Measurements from ENCODE around the gene FOCAD.
A peak's percentile ranks its signal among the peaks of the same experiment; 100 is the strongest.

The FOCAD gene

DNA sequence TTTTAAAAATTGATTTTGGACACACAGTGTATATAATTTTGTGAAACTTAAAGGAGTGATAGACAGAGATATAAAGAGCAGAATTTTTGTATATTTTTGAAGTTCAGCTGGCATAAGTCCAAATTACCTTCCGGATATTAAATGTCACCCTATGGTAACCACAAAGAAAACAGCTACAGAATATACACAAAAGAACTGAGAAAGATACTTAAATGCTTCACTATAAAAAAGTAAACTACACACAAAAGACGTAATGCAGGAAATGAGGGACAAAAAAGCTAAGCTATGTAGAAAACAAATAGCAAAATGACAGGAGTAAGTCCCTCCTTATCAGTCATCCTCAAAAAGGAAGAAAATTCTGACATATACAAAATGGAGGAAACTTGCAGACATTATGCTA is 318.0 kb downstream of the FOCAD start:
- Histone ChIP-seq H2BK5ac (ENCODE audit: low read length) (no peak overlapping the region), H3K79me2 (ENCODE audit: control insufficient read depth, insufficient read depth, low read length) (no peaks in the 10 kb centered on the region), H3K4me3 (ENCODE audit: low read length) (no peak overlapping the region), H3K18ac (ENCODE audit: low read length) (no peak overlapping the region), H3K23ac (ENCODE audit: low read length) (no peak overlapping the region), H3K4ac (ENCODE audit: low read depth, low read length) (no peak overlapping the region), H3K27ac (ENCODE audit: low read depth, low read length) (no peak overlapping the region), H4K5ac (ENCODE audit: low read length) (no peak overlapping the region), H3K4me1 (ENCODE audit: control insufficient read depth, low read depth, low read length) (no peaks in the 10 kb centered on the region), H3K9ac (ENCODE audit: low read length) (no peak overlapping the region), H2BK15ac (replicated peaks; ENCODE audit: low read depth) (no peak overlapping the region), H3K56ac (ENCODE audit: low read length) (no peak overlapping the region), H2AK5ac (ENCODE audit: low read length) (no peak overlapping the region), H2BK120ac (ENCODE audit: low read depth, low read length) (no peak overlapping the region), H3K79me1 (ENCODE audit: low read length) (no peaks in the 10 kb centered on the region), H3K36me3 (ENCODE audit: control insufficient read depth, insufficient read depth, low read length) (no peaks in the 10 kb centered on the region), H3K4me2 (ENCODE audit: low read length) (no peak overlapping the region), H3K27me3 (ENCODE audit: insufficient read depth, low read length, poor library complexity) (no peaks in the 10 kb centered on the region), H4K8ac (ENCODE audit: low read depth, low read length) (no peak overlapping the region)
- no CpG with 5 or more reads among the region's 2 CpGs for WGBS (ENCODE audit: extremely low coverage, insufficient coverage, low lambda C conversion rate)
- DNase-seq, result no peak

DNA sequence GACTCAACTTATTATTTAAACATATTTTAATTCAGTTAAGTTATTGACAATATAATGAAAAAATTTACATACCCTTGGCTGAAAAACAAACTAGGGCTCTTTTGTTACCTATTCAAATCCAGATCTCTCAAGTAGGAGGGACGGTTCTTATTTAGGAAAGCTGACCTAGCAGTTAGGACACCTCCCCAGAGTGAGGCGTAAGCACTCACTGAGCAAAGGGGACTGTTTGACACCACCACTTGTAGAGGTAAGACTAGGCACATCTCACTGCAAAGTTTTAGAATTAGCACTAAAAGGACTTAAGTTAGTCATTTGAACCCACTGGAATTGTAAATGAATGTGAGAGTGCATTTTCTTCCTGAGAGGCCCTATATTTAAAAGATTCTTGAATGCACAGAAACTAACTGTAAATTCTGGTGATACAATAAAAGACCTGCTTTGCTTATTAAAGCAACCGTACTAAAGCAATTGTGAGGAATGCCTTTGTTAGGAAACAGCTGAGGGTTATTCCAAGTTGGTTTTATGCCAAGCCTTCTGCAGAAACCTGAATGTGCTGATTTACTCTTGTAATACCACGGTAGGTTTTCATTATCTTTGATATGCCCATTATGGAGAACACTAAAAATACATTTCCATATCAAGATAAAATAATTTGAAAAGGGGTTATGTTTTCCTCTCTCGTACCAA is 331.2 kb downstream of the FOCAD start:
- no CpG with 5 or more reads among the region's 5 CpGs for WGBS (ENCODE audit: extremely low coverage, insufficient coverage, low lambda C conversion rate)
- H3K79me2 ChIP-seq (ENCODE audit: control insufficient read depth, insufficient read depth, low read length), result no peaks in the 10 kb centered on the region
- no peak overlapping the region for H3K27ac ChIP-seq (ENCODE audit: low read depth, low read length)
- no peak overlapping the region for H2BK5ac ChIP-seq (ENCODE audit: low read length)
- peak; percentile 49 for DNase-seq
- no peak overlapping the region for H3K23ac ChIP-seq (ENCODE audit: low read length)
- no peak overlapping the region for H2BK15ac ChIP-seq (replicated peaks; ENCODE audit: low read depth)
- H3K27me3 ChIP-seq (ENCODE audit: insufficient read depth, low read length, poor library complexity), result no peaks in the 10 kb centered on the region
- H3K4me3 ChIP-seq (ENCODE audit: low read length), result no peak overlapping the region
- no peak overlapping the region for H3K4me2 ChIP-seq (ENCODE audit: low read length)
- H3K4me1 ChIP-seq (ENCODE audit: control insufficient read depth, low read depth, low read length), result peaks cover 2% of the 10 kb centered on the region
- H3K36me3 ChIP-seq (ENCODE audit: control insufficient read depth, insufficient read depth, low read length), result no peaks in the 10 kb centered on the region
- no peak overlapping the region for H3K18ac ChIP-seq (ENCODE audit: low read length)
- H3K9ac ChIP-seq (ENCODE audit: low read length), result no peak overlapping the region
- no peak overlapping the region for H4K5ac ChIP-seq (ENCODE audit: low read length)
- no peak overlapping the region for H4K8ac ChIP-seq (ENCODE audit: low read depth, low read length)
- H2BK120ac ChIP-seq (ENCODE audit: low read depth, low read length), result no peak overlapping the region
- no peak overlapping the region for H3K4ac ChIP-seq (ENCODE audit: low read depth, low read length)
- no peak overlapping the region for H2AK5ac ChIP-seq (ENCODE audit: low read length)
- H3K56ac ChIP-seq (ENCODE audit: low read length), result no peak overlapping the region
- no peaks in the 10 kb centered on the region for H3K79me1 ChIP-seq (ENCODE audit: low read length)

- Histone ChIP-seq H3K4ac (ENCODE audit: low read depth, low read length) (no peak overlapping the region), H3K18ac (ENCODE audit: low read length) (no peak overlapping the region), H4K8ac (ENCODE audit: low read depth, low read length) (no peak overlapping the region), H3K79me2 (ENCODE audit: control insufficient read depth, insufficient read depth, low read length) (no peaks in the 10 kb centered on the region), H3K4me1 (ENCODE audit: control insufficient read depth, low read depth, low read length) (peaks cover 2% of the 10 kb centered on the region), H3K23ac (ENCODE audit: low read length) (no peak overlapping the region), H2BK15ac (replicated peaks; ENCODE audit: low read depth) (no peak overlapping the region), H2BK120ac (ENCODE audit: low read depth, low read length) (no peak overlapping the region), H2AK5ac (ENCODE audit: low read length) (no peak overlapping the region), H3K4me3 (ENCODE audit: low read length) (no peak overlapping the region), H2BK5ac (ENCODE audit: low read length) (no peak overlapping the region), H3K27ac (ENCODE audit: low read depth, low read length) (no peak overlapping the region), H3K36me3 (ENCODE audit: control insufficient read depth, insufficient read depth, low read length) (no peaks in the 10 kb centered on the region), H3K27me3 (ENCODE audit: insufficient read depth, low read length, poor library complexity) (no peaks in the 10 kb centered on the region), H3K9ac (ENCODE audit: low read length) (no peak overlapping the region), H4K5ac (ENCODE audit: low read length) (no peak overlapping the region), H3K4me2 (ENCODE audit: low read length) (no peak overlapping the region), H3K79me1 (ENCODE audit: low read length) (no peaks in the 10 kb centered on the region), H3K56ac (ENCODE audit: low read length) (no peak overlapping the region)
- no peak for DNase-seq
Observed at GRCh38 chr9:21015995-21016394, 331.9 kb downstream of the FOCAD start.

- no peak overlapping the region for H2BK5ac ChIP-seq (ENCODE audit: low read length)
- no peak overlapping the region for H3K4ac ChIP-seq (ENCODE audit: low read depth, low read length)
- no peak overlapping the region for H2BK15ac ChIP-seq (replicated peaks; ENCODE audit: low read depth)
- H3K36me3 ChIP-seq (ENCODE audit: control insufficient read depth, insufficient read depth, low read length), result no peaks in the 10 kb centered on the region
- H3K4me3 ChIP-seq (ENCODE audit: low read length), result no peak overlapping the region
- no peaks in the 10 kb centered on the region for H3K27me3 ChIP-seq (ENCODE audit: insufficient read depth, low read length, poor library complexity)
- no peak overlapping the region for H3K56ac ChIP-seq (ENCODE audit: low read length)
- no peak overlapping the region for H3K23ac ChIP-seq (ENCODE audit: low read length)
- no peak overlapping the region for H2AK5ac ChIP-seq (ENCODE audit: low read length)
- H2BK120ac ChIP-seq (ENCODE audit: low read depth, low read length), result no peak overlapping the region
- H3K79me2 ChIP-seq (ENCODE audit: control insufficient read depth, insufficient read depth, low read length), result no peaks in the 10 kb centered on the region
- no peaks in the 10 kb centered on the region for H3K79me1 ChIP-seq (ENCODE audit: low read length)
- no peak overlapping the region for H3K9ac ChIP-seq (ENCODE audit: low read length)
- no CpG with 5 or more reads among the region's 2 CpGs for WGBS (ENCODE audit: extremely low coverage, insufficient coverage, low lambda C conversion rate)
- no peak overlapping the region for H3K27ac ChIP-seq (ENCODE audit: low read depth, low read length)
- no peak overlapping the region for H3K18ac ChIP-seq (ENCODE audit: low read length)
- H4K8ac ChIP-seq (ENCODE audit: low read depth, low read length), result no peak overlapping the region
- H3K4me2 ChIP-seq (ENCODE audit: low read length), result no peak overlapping the region
- peaks cover 2% of the 10 kb centered on the region for H3K4me1 ChIP-seq (ENCODE audit: control insufficient read depth, low read depth, low read length)
- H4K5ac ChIP-seq (ENCODE audit: low read length), result no peak overlapping the region
- DNase-seq, result no peak
Observed at GRCh38 chr9:21016701-21017491, 332.8 kb downstream of the FOCAD start.

DNA sequence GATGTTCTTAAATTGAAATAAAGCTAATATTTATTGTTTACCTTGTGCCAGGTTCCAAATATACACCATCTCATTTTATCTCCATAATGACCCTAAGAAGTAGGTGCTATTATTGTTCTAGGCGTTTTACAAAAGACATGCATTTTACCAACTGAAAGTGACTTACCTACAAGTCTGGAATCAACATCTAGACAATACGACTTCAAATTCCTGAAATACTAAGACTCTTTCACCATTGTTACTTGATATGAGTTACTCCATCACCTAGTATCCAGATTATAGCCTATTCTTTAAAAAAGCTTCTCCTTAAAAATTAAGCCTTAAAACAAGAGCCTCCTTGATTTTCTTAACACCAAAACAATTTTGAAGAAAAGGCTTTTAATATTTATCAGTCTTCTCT is 334.1 kb downstream of the FOCAD start:
- Histone ChIP-seq H3K27ac (ENCODE audit: low read depth, low read length) (no peak overlapping the region), H3K18ac (ENCODE audit: low read length) (no peak overlapping the region), H3K4me1 (ENCODE audit: control insufficient read depth, low read depth, low read length) (peaks cover 2% of the 10 kb centered on the region), H3K23ac (ENCODE audit: low read length) (no peak overlapping the region), H3K36me3 (ENCODE audit: control insufficient read depth, insufficient read depth, low read length) (no peaks in the 10 kb centered on the region), H3K4me3 (ENCODE audit: low read length) (no peak overlapping the region), H2BK5ac (ENCODE audit: low read length) (no peak overlapping the region), H3K79me1 (ENCODE audit: low read length) (no peaks in the 10 kb centered on the region), H3K27me3 (ENCODE audit: insufficient read depth, low read length, poor library complexity) (no peaks in the 10 kb centered on the region), H3K79me2 (ENCODE audit: control insufficient read depth, insufficient read depth, low read length) (no peaks in the 10 kb centered on the region), H2AK5ac (ENCODE audit: low read length) (no peak overlapping the region), H3K56ac (ENCODE audit: low read length) (no peak overlapping the region), H2BK15ac (replicated peaks; ENCODE audit: low read depth) (no peak overlapping the region), H2BK120ac (ENCODE audit: low read depth, low read length) (no peak overlapping the region), H3K4me2 (ENCODE audit: low read length) (no peak overlapping the region), H4K8ac (ENCODE audit: low read depth, low read length) (no peak overlapping the region), H3K9ac (ENCODE audit: low read length) (no peak overlapping the region), H4K5ac (ENCODE audit: low read length) (no peak overlapping the region), H3K4ac (ENCODE audit: low read depth, low read length) (no peak overlapping the region)
- peak; percentile 62 for DNase-seq
- no CpG with 5 or more reads among the region's 2 CpGs for WGBS (ENCODE audit: extremely low coverage, insufficient coverage, low lambda C conversion rate)
